MCF 10A (cell line): ENCODE results near the gene TMEM129. TPM values are rescaled to one million over a fixed set of nuclear protein-coding genes. Genes with fewer than 3 reads are reported as not detected.

Source experiments
- BruUV-seq: library from RNA; stranded (reverse); fragments of 400-500 nt; replicated peaks from 2 replicates; lab custom pipeline; 2021; lab: Mats Ljungman, UMichigan
- CTCF ChIA-PET: fragments of 300-600 bp; sonication (Branson Sonifier 250); formaldehyde crosslinking; extraction: SDS; loops from one replicate; lab custom pipeline; 2021; ENCODE audit warnings: antibody characterized with exemption, inconsistent platforms; lab: Yijun Ruan, JAX
- POLR2A ChIA-PET: fragments of 300-600, 350-650 bp; sonication (Branson Sonifier 250); formaldehyde crosslinking; extraction: SDS; loops from one replicate; lab custom pipeline; 2020; ENCODE audit warnings: antibody characterized with exemption, inconsistent platforms; lab: Yijun Ruan, JAX
- DNase-seq: peaks from one replicate; pipeline ENCODE4 v3.0.0-alpha.2; 2018; ENCODE audit not compliant: unreplicated experiment
- H3K27ac Mint-ChIP-seq: one replicate; pipeline ENCODE4 v1.8.0; 2022; ENCODE audit warnings: mild to moderate bottlenecking, low read depth, mixed read lengths; ENCODE audit not compliant: unreplicated experiment
- H3K27me3 Mint-ChIP-seq: one replicate; pipeline ENCODE4 v1.8.0; 2022; ENCODE audit warnings: mixed read lengths; ENCODE audit not compliant: insufficient read depth, unreplicated experiment
- H3K36me3 Mint-ChIP-seq: one replicate; pipeline ENCODE4 v1.8.0; 2022; ENCODE audit warnings: mild to moderate bottlenecking, moderate library complexity, mixed read lengths; ENCODE audit not compliant: insufficient read depth, unreplicated experiment
- H3K4me1 Mint-ChIP-seq: one replicate; pipeline ENCODE4 v1.8.0; 2022; ENCODE audit warnings: mixed read lengths; ENCODE audit not compliant: insufficient read depth, unreplicated experiment
- H3K4me3 Mint-ChIP-seq: one replicate; pipeline ENCODE4 v1.8.0; 2022; ENCODE audit warnings: mild to moderate bottlenecking, moderate library complexity, mixed read lengths; ENCODE audit not compliant: unreplicated experiment
- H3K9me3 Mint-ChIP-seq: one replicate; pipeline ENCODE4 v1.8.0; 2022; ENCODE audit warnings: mixed read lengths; ENCODE audit not compliant: unreplicated experiment
- intact Hi-C: fragments of 100-400 bp; cut with micrococcal nuclease; formaldehyde crosslinking; loops from 2 replicates; pipeline ENCODE4 v1.14.1; 2022
- total RNA-seq: library from RNA; stranded (reverse); gene quantifications from 2 replicates; pipeline ENCODE4 v1.2.3, GENCODE V29; 2022
- TF ChIP-seq, protein P1 (sequence below): fragments of 200-600 bp; IDR thresholded peaks from one replicate; pipeline ENCODE4 v1.8.0; 2022; ENCODE audit warnings: antibody characterized with exemption, mild to moderate bottlenecking; ENCODE audit not compliant: unreplicated experiment

TMEM129 gene
- total RNA-seq, 1 experiment from 2014 or later: 38.3 TPM

DNA sequence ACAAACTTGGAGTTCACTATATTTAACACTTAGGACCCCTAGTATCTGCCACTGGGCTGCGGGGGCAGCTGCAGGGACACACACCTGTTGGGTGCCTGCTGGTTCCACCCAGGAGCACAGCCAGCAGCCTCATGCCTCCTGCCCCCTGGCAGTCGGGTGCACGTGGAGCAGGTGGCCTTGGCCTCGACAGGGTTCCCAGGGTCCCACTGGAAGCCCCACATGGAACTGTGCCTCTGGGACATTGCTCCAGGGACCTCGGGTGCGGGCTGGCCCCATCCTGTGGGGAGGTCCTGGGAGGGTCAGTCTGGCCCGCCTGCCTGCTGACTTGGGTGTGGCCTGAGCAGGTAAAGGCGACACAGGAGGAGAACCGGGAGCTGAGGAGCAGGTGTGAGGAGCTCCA, 18.2 kb upstream of the TMEM129 start:
- H3K27ac Mint-ChIP-seq: no peak overlapping the region
- H3K27me3 Mint-ChIP-seq: no peaks in the 10 kb centered on the region
- CTCF ChIA-PET: interaction anchor here (1.5 kb wide), 1 partner anchor 9 kb away, joined by 4 read pairs; no protein-coding TSS in a partner anchor
- intact Hi-C loops: no loop called here
- no peak for DNase-seq
- peaks cover 52% of the 10 kb centered on the region for H3K36me3 Mint-ChIP-seq
- no peak overlapping the region for H3K4me3 Mint-ChIP-seq
- H3K4me1 Mint-ChIP-seq: no peaks in the 10 kb centered on the region
- TF ChIP-seq, protein P1, sequence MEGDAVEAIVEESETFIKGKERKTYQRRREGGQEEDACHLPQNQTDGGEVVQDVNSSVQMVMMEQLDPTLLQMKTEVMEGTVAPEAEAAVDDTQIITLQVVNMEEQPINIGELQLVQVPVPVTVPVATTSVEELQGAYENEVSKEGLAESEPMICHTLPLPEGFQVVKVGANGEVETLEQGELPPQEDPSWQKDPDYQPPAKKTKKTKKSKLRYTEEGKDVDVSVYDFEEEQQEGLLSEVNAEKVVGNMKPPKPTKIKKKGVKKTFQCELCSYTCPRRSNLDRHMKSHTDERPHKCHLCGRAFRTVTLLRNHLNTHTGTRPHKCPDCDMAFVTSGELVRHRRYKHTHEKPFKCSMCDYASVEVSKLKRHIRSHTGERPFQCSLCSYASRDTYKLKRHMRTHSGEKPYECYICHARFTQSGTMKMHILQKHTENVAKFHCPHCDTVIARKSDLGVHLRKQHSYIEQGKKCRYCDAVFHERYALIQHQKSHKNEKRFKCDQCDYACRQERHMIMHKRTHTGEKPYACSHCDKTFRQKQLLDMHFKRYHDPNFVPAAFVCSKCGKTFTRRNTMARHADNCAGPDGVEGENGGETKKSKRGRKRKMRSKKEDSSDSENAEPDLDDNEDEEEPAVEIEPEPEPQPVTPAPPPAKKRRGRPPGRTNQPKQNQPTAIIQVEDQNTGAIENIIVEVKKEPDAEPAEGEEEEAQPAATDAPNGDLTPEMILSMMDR: no peak
- POLR2A ChIA-PET: no interaction called here
- no TSS peak for BruUV-seq
- H3K9me3 Mint-ChIP-seq: no peaks in the 10 kb centered on the region

GRCh38 chr4:1738410-1738809, 17.3 kb upstream of the TMEM129 start:
- H3K9me3 Mint-ChIP-seq: no peaks in the 10 kb centered on the region
- BruUV-seq: no TSS peak
- DNase-seq: no peak
- H3K4me3 Mint-ChIP-seq: no peak overlapping the region
- peaks cover 51% of the 10 kb centered on the region for H3K36me3 Mint-ChIP-seq
- ChIA-PET CTCF (no interaction called here), POLR2A (interaction anchor here (0.7 kb wide), 1 partner anchor 72 kb away, joined by 3 read pairs; no protein-coding TSS in a partner anchor)
- no peaks in the 10 kb centered on the region for H3K27me3 Mint-ChIP-seq
- no peaks in the 10 kb centered on the region for H3K4me1 Mint-ChIP-seq
- H3K27ac Mint-ChIP-seq: no peak overlapping the region
- TF ChIP-seq, protein P1: no peak
- intact Hi-C loops: no loop called here

GRCh38 chr4:1737666-1738065, 16.5 kb upstream of the TMEM129 start:
- Mint-ChIP-seq H3K4me3 (no peak overlapping the region), H3K9me3 (no peaks in the 10 kb centered on the region), H3K4me1 (no peaks in the 10 kb centered on the region), H3K27ac (no peak overlapping the region), H3K27me3 (no peaks in the 10 kb centered on the region), H3K36me3 (peaks cover 51% of the 10 kb centered on the region)
- BruUV-seq: no TSS peak
- no peak for DNase-seq
- TF ChIP-seq, protein P1: no peak
- intact Hi-C loops: no loop called here
- POLR2A ChIA-PET: interaction anchor here (0.7 kb wide), 1 partner anchor 73 kb away, joined by 3 read pairs; no protein-coding TSS in a partner anchor
- CTCF ChIA-PET: no interaction called here

DNA sequence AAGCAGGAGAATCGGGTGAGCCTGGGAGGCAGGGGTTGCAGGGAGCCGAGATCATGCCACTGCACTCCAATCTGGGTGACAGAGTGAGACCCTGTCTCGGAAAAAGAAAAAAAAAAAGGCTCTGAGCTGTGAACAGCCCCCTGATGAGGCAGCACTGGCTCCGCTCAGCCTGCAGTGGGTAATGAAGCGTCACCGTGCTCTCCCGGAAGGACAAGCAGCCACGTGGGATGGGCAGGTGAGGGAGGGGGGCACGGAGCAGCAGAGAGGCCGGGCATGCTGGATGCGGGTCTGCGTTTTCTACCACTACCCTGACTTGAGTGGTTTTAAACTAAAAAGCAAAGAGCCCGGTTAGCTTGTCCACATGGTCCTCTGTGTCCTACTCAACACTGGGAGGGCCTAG, 15.7 kb upstream of the TMEM129 start:
- intact Hi-C loops: no loop called here
- Mint-ChIP-seq H3K36me3 (peaks cover 55% of the 10 kb centered on the region), H3K27me3 (no peaks in the 10 kb centered on the region), H3K4me1 (no peaks in the 10 kb centered on the region), H3K4me3 (no peak overlapping the region), H3K27ac (no peak overlapping the region), H3K9me3 (no peaks in the 10 kb centered on the region)
- CTCF ChIA-PET: interaction anchor here (0.6 kb wide), 1 partner anchor 44 kb away, joined by 5 read pairs; no protein-coding TSS in a partner anchor
- POLR2A ChIA-PET: no interaction called here
- DNase-seq: no peak
- BruUV-seq: no TSS peak
- TF ChIP-seq, protein P1: no peak
